ENCODE data around the gene SOCS3.

SOCS3 gene

DNA sequence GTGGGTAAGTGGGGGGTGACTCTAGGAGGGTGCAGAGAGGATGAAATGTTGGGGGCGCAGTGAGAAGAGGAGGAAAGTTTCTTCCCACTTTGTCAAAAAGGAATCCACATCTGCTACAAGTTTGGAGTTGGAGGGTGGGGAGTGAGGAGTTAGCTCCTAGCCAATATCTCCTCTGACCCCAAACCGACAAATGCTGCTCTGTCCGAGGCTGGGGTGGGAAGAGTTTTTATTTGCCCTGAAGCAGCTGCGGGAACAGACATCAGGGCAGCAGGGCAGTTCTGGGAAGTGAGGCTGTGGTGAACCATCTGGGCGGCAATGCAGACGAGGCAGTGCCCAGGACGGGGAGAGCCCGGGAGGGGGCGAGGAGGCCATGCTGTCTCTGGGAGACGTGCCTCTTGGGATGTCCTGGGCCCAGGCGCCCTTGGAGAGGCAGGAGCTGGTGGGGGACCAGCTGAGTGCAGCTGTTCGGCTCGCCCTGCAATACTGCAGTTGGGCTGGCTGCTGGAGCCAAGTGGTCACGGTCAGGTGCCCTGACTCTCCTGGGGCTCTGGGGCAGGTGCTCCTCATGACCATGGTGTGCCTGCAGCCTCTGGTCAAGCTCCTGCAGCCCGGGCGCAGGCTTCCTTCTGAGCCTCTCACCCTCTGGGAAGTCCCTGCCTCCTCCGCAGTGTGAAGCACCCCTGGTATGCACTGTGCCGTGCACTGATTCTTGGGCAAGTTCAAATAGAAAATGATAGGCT is 6.4 kb upstream of the SOCS3 start:
- no peak for DNase-seq

DNA sequence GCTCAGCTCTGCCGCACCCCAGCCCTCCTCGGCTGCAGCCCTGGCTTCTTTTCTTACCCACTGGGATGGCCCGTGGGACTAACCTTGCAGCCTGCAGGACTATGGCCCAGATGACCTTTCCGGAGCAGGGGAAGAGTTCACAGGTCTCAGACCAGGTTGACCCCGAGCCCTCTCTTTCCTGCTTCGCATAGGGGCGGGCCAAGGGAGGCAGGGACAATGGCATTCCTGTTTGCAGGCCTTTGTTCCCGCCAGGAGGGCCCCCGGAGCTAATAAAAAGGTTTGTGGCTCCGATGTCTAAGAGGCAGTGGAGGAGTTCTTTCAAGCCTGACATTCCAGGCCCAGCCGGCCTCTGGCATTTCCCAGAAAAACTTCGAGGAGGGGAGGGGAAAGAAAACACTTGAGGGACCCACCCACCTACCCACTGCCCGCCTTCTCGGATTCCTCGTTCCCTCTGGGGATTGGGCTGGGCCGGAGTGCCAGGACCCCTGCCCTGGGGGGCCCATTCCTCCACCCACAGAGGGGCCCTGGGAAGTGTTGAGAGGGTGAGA is 5.8 kb upstream of the SOCS3 start:
- no peak for DNase-seq

DNA sequence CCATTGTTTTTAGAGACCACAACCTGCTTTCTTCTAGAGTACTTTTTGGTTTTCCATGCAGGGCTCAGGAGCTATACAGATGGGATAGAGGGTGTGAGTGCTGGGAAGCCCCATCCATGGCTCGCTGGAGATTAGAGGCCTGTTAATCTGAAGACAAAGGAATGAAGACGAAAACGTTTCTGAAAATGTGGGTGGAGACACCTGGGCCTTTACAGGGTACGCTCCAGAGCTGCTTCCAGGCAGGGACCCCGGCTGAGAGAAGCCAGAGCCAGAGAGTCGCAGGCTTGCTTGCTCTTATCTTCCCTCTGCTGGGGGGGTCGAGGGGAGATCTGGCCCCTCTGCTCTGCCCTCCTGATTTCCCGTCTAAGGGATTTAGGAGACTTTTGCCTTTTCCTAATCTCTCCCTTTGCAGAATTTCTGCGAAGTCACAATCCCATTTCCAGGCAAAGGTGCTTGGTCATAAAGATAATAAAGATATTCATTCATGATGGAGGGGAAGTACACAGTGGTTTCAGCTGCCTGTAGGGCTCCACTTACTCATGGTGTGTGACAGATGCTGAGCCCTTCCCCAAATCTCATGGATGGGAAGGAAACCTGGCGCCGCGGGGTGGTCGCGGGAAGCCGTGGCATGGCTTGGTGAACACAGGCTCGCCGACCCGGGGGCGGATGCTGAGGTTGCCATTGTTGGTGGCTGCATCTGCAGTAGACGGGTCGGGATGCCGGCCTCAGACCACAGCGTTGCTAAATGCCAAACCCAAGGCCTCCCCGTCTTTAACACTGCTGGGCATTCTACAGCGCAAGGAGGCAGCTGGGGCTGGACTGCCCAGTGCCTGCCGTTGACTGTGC is 4.8 kb upstream of the SOCS3 start:
- no peak for DNase-seq

DNA sequence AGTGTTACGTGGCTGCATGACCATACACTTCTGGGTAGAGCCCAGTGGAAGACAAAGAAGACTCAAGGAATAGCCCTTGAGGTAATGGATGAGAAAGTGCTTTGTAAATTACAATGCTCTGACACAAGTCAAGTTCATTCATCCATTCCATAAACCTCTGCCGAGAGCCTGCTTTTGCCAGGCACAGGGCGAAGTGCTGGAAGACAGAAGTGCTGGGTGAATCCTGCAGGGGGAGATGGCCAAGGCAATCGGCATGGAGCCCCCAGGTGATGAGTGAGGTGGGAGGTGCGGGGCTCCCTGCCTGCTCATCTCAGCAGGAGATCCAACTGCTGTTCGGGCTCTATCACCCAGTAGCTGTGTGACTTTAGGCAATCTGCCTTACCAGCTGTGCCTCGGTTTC is 2.8 kb upstream of the SOCS3 start:
- DNase-seq, result no peak

DNA sequence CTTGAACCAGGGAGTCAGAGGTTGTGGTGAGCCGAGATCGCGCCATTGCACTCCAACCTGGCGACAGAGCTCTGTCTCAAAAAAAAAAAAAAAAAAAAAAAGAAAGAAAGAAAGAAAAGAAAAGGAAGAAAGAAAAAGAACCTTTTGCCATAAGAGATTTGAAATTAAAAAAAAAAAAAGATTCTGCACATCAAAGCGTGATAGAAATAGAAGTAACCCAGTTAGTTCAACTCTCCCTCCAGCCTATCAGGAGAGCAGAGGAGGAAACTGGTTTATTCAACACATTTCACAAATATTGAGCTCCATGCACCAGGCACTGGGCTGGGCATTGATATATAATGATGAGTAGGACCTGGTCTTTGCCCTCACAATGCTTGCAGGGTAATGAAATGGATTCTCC is 2.4 kb upstream of the SOCS3 start:
- DNase-seq, result no peak

DNA sequence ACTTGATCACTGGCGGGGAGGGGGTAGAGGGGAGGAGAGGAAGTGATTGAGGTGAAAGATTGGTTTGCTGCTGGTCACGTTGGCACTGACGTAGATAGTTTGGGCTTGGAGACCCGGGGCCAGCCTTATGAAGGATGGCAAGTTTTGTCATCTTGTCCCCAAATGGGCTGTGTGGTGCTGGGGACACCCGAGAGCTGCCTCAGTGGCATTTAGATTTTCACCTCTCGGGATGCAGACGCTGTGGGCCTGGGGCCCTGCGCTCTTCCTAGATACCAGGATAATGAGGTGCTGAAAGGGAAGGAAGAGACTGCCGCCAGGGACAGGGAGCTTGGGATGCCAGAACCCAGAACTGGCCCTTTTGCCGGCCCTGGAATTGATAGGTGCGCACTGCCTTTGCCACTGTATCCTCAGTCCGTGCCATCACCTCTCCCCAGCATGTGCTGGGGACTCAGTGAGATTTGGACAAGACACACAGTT is 1.4 kb upstream of the SOCS3 start:
- no peak for DNase-seq

DNA sequence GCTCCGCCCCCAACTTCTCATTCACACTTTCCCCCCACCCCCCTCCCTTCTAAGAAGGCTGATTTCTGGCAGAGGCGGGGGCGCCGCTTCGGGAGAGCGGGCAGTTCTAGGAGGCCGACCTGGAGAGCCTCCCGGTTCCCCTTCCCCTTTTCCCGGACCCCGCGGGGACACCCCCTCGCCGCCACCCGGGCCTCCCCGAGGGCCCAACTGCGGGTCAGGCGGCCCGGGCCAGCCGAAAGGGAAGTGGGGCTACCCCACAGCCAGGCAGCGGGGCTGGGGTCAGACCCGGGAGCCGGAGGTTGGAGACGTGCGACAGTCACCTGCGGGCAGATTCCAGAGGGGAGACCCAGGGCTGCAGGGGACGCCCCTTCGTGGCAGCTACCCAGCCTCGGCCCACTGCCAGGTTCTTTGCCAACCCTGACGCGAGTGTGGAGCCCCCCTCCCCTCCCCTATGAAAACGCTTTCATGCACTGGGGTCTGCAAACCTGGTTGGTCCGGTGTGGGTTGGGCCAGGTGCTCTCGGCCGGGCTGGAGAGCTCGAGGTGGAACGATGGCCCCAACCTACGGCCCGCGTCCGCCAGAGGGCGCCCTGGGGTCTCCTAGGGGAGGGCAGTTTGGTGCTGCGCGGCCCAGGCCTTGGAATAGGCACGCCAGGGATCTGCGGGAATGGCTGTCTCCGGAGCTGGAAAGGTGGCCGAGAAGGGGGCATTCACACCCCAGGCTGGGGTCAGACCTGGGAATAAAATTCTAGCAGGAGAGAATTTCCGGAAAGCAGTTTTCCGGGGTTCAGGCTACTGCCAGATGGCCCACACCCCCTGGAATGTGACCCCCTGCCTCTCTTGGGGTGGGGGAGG is 721 bp upstream of the SOCS3 start:
- DNase-seq, result peak; percentile 98 to 99

DNA sequence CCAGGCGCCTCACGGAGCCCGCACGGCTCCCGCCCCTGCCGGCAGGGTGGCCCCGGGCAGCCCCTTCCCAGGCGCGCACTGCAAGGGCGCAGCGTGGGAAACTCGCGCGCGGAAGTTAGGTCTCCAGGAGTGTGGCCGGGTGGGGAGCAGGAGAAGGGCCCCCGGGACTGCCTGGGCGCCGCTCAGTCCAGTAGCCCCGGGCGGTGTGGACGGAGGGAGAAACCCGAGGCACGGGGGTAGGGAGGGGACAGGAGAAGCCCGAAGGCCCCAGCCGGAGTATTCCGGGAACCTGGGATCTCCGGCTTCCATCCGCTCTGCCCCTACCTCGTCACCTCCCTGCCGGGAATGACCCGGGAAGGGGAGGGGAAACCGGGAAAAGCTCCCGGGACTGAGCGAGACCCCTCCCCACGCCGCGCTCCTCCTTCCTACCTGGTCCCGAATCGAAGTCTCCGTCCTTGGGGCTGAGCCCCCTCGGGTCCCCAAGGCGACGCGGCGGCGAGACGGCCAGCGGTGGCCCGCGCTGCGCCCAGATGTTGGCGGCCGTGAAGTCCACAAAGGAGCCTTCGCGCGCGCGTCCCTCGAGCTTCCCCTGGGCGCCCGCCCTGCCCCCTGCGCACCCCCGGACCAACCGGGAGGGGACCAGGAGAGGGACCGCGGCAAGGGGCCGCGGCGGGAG is 418 bp downstream of the SOCS3 start:
- no peak for DNase-seq

DNA sequence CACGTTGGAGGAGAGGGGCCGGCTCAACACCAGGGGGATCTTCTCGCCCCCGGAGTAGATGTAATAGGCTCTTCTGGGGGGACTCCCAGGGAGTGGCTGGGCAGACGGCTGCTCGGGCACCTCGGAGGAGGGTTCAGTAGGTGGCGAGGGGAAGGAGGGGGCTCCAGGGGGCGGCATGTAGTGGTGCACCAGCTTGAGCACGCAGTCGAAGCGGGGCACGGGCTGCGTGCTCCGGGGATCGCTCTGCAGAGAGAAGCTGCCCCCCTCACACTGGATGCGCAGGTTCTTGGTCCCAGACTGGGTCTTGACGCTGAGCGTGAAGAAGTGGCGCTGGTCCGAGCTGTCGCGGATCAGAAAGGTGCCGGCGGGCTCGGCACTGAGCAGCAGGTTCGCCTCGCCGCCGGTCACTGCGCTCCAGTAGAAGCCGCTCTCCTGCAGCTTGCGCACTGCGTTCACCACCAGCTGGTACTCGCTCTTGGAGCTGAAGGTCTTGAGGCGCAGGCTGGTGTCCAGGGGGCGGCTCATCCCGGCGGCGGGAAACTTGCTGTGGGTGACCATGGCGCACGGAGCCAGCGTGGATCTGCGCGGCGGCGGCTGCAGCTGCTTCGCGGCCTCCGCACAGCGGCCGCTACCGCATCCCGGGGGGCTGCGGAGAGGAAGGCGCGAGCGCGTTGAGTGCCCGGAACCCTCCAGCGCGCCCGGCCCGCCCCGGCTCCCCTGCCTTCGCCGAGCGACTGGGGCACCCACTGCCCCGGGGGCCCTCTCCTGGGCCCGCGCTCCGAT is 1.1 kb downstream of the SOCS3 start:
- no peak for DNase-seq

DNA sequence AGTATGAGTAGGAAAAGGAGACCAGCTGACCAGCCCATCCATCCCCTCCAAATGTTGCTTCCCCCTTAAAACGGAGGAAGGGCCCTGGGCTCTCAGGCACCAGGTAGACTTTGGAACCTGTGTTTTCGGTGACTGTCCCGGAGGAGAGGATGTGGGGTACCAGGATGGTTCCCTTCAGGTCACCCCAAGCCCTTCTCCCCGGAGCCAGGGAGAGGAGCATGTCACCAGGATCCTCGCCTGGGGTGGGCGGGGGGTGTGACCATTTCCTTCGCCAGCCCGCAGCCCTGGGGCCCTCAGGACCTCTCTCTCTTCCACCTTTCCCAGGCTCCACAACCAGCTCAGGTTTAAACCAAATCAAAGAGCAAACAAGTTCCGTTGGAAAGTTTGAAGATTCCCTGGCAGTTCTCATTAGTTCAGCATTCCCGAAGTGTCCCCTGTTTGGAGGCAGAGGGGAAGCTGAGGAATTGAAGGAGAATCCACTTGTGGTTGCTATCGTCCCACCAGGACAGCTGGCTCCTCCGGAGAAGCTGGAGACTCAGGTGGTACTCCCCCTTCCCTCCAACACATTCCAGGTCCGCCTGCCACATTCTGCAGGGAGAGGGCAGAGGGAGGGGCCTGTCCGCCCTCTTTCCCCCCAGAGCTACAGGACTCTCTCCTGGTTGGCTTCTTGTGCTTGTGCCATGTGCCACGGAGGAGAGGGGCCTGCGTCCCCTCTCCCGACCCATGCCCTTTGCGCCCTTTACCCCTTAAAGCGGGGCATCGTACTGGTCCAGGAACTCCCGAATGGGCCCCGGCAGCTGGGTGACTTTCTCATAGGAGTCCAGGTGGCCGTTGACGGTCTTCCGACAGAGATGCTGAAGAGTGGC is 2.0 kb downstream of the SOCS3 start:
- no peak for DNase-seq

DNA sequence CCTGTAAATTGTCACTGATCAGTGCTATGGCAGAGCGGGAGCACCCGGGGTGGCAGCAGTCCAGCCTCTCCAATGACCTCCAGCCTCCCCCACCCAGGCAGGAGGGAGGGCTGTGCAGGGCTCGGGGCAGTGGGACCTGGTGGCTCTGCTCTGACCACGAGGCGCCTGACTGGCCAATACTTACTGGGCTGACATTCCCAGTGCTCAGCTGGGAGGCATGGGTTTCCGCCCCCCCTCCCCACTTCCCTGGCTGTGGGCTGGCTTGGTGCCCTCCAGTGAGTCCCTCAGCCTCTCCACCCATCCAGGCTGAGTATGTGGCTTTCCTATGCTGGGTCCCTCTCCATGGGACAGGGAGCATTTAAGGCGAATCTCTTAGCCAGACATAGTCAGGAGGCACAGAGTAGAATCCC is 2.7 kb downstream of the SOCS3 start:
- no peak for DNase-seq

DNA sequence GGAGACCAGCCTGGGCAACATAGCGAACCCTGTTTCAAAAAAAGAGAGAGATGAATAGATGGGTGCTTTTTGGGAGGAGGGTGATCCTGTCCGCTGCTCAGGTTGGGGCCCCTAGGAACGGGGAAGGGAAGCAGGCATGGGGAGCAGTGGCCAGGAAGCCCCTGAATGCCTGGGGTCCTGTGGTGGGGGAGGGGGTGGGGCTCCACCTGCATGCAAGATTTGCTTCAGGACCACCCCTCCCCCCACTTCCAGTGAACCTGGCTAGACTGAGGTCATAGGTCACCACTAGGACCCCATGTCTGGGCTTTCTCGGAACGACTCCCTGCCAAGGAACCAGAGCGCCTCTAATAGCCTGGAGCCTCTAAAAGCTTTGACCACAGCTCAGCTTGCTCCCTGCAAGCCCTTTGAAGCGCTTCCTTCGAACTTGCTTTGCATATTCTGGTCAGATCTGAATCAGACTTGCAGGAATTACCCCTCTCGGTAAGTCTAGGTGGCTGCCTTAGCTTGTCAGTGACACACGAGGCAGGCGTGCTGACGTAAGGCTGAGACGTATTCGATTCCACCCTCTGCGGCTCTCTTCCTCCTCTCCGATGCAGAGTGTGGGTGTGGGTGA is 3.7 kb downstream of the SOCS3 start:
- DNase-seq, result peak; percentile 76 to 83

DNA sequence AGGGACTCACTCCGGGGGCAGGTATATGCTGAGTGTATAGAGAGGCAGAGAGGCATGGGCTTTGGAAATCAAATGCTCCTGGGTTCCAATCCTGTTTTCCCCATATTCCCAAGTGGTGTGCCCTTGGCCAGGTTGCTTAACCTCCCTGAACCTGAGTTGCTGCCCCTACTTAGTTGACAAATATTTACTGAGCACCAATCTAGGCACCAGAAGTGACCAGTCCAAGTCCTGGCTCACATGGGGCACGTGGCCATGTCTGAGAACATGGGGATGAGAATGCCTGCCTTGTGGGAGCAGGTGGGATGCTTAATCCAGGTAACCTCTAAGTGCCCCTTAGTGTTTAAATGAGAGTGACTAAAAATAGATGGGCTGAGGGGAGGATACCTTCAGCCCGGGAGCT is 4.2 kb downstream of the SOCS3 start:
- DNase-seq, result no peak

DNA sequence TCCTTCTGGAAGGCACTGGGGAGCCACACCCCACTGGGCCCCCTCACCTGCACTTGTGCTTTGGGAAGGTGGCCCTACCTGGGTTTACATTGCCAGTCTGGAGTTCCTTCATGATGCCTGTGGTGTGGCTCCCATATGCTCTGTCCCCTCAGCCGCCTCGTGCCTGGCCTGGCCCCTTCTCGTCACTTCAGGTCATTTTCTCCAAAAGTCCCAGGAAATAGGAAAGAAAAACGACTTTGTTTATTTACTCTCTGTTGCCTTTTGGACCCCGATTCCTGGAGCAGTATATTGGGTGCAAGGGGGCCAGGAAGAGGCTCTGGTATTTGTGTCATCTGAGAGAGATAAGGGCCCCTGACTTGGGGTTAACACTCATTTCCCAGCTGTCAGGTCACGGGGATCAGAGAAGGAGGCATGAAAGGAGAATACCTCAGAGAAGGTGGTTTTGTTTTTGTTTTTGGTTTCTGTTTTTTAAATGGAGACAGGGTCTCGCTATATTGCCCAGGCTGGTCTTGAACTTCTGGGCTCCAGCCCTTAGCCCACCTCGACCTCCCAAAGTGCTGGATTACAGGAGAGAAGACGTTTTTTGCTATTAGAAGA is 4.7 kb downstream of the SOCS3 start:
- peak in 1 of 2 donors; percentile 19 for DNase-seq

DNA sequence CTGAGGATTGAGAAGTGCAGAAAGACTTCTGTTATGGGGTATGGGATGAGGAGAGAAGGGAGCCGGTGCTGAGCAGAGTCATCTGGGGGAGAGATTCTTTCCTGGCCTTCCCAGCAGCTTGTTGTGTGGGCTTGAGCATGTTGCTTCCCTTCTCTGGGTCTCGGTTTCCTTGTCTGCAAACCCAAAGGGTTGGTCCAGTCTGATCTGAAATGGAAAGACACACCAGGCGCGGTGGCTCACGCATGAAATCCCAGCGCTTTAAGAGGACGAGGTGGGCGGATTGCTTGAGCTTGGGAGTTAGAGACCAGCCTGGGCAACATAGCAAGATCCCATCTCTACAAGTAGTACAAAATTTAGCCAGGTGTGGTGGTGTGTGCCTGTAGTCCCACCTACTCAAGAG is 6.0 kb downstream of the SOCS3 start:
- no peak for DNase-seq

DNA sequence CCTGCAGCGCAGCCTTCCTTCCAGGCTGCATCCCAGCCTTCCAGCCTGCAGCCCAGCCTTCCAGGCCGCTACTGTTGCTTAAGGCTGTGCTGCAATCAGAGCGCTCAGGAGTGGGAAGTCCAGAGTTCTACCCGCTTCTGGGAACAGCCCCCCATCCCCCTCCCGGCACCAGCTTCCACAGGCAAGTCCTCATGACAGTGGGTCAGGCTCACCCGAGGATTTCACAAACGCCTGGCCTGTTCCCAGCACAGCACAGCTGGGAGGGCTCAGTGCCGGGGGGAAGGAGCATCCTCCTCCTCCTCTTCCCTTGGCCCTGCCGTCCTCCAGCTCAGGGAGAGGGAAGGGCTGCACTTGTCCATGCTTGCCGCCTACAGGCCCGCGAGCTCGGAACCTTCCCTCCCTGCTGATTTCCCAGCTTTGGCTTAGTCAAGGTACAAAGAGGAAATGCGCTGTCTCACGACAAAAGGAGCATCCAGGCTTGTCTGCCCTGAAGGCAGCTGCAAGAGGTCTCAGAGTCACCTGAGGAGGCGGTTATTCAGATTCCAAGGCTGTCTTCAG is 8.3 kb downstream of the SOCS3 start:
- no peak for DNase-seq

DNA sequence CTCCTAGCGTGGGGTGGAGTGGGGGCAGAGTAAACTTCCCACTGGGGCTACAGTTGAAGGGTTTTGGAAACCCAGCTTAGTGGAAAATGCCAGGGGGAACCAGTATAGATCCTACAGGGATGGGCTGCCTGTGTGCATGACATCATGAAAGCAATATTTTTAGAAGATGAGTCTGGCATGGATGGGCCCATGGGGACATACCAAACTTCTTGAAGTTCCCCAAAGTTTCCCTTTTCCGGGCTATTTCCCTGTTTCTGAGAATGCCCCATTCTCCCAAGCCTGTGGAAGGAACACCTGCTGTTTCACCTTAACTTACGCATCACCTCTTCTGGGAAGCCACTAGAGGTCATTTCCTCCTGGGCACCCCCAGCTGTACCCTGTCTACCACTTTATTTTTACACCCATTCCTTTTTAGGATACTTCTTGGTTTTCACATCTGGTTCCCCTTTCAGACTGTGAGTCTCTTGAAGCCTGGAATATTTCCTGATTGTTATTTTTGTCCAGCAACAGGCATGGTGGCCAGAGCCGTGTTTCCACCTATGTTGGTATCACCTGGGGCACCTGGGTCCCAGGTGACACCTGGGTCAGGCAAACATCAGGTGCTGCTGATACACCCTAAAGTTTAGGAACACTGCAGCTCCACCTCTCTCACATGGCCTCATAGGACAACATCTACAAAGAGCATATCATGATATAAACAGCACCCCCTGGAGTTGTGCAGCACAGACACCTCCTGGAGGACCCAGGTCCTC is 9.8 kb downstream of the SOCS3 start:
- no peak for DNase-seq

DNA sequence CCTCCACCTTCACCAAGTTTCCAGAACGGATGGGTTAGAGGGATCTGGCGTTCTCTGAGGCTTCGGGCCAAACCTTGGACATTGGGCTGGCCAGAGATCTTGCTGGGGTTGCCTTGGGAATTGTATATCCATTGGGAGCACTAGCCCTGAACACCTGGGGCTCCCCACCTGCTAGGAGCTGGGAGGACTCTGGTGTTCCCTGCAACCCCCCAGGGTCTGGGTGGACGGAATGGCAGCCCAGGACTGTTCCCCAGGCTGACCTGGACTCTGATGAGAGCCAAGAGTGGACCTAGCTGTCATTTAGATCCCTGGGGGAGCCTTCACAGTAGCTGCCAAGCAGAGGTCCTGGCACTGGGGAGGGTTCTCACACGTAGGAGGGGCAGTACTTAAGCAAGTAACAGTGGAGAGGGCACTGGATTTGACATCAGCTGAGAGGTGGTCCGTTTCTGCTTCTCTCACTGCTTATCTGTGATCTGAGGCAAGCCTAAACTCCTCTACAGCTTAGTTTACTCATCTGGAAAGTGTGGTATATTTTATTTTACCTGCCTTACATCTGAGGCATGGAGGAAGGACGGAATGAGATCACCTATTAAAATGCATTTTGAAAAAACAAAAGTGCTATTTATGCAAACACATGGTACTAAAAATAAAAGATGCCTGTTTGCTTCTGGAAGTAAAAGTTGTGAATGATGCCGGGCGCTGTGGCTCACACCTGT is 11.7 kb downstream of the SOCS3 start:
- no peak for DNase-seq

All from stimulated activated CD4-positive, alpha-beta T cell treated with anti-CD3 and anti-CD28 coated beads, Interleukin-2, amount 100 ng/mL, for 48 hours (primary cell).